A673 (cell line): ENCODE data around the gene SLC17A2. TPM values are rescaled to one million over a fixed set of nuclear protein-coding genes. Genes with fewer than 3 reads are reported as not detected.

Source experiments
- BruUV-seq: library from RNA; stranded (reverse); fragments of 400-500 nt; replicated peaks from 2 replicates; lab custom pipeline; 2021; lab: Mats Ljungman, UMichigan
- CTCF ChIA-PET: fragments of 300-600 bp; sonication (Branson Sonifier 250); formaldehyde crosslinking; loops from one replicate; lab custom pipeline; 2022; ENCODE audit warnings: antibody characterized with exemption; lab: Charles Lee
- POLR2A ChIA-PET: fragments of 300-600 bp; sonication (Branson Sonifier 250); formaldehyde crosslinking; loops from one replicate; lab custom pipeline; 2022; ENCODE audit warnings: antibody characterized with exemption; ENCODE audit not compliant: low non-redundant PET; lab: Charles Lee
- DNase-seq: peaks from one replicate; pipeline ENCODE4 v3.0.0-alpha.2; 2015; ENCODE audit warnings: low spot score
- H3K27ac ChIP-seq: fragments of 200-600 bp; sonication (generic); 2 replicates; pipeline ENCODE4 v1.5.1; 2016; ENCODE audit warnings: mixed run types, low read depth, mild to moderate bottlenecking, mixed read lengths, antibody characterized with exemption, low read length; ENCODE audit not compliant: poor library complexity, severe bottlenecking
- H3K27me3 ChIP-seq: fragments of 200-600 bp; sonication (generic); replicated peaks from 2 replicates; pipeline ENCODE4 v1.6.1; 2017; ENCODE audit warnings: mixed run types, low read depth, mild to moderate bottlenecking, mixed read lengths, antibody characterized with exemption, low read length; ENCODE audit not compliant: insufficient read depth, poor library complexity
- H3K36me3 ChIP-seq: fragments of 200-600 bp; sonication (generic); 2 replicates; pipeline ENCODE4 v1.6.1; 2016; ENCODE audit warnings: mixed run types, mild to moderate bottlenecking, mixed read lengths, antibody characterized with exemption, low read length; ENCODE audit not compliant: insufficient read depth, poor library complexity, severe bottlenecking
- H3K4me1 ChIP-seq: fragments of 200-600 bp; sonication (generic); 2 replicates; pipeline ENCODE4 v1.6.1; 2017; ENCODE audit warnings: mixed run types, mild to moderate bottlenecking, mixed read lengths, antibody characterized with exemption, low read length; ENCODE audit not compliant: insufficient read depth, poor library complexity, severe bottlenecking
- H3K4me3 ChIP-seq: fragments of 200-600 bp; sonication (generic); 2 replicates; pipeline ENCODE4 v1.5.1; 2016; ENCODE audit warnings: low read depth, mixed run types, mild to moderate bottlenecking, mixed read lengths, low read length; ENCODE audit not compliant: poor library complexity, severe bottlenecking
- H3K9me3 ChIP-seq: fragments of 200-600 bp; sonication (generic); 2 replicates; pipeline ENCODE4 v1.6.1; 2016; ENCODE audit warnings: mixed run types, low read depth, mild to moderate bottlenecking, mixed read lengths, antibody characterized with exemption, low read length; ENCODE audit not compliant: poor library complexity, severe bottlenecking
- EZH2 ChIP-seq: fragments of 200-600 bp; sonication (generic); IDR thresholded peaks from 2 replicates; pipeline ENCODE4 v1.6.1; 2017; ENCODE audit warnings: borderline replicate concordance, low read depth, mild to moderate bottlenecking, mixed read lengths, antibody characterized with exemption, low read length; ENCODE audit not compliant: poor library complexity, severe bottlenecking
- intact Hi-C: fragments of 100-400 bp; cut with micrococcal nuclease; formaldehyde crosslinking; loops from one replicate; pipeline ENCODE4 v1.10.0; 2022; ENCODE audit not compliant: unreplicated experiment
- total RNA-seq: library from RNA; stranded (reverse); gene quantifications from 2 replicates; pipeline ENCODE4 v1.2.3, GENCODE V29; 2021
- TF ChIP-seq, protein P1 (sequence below): fragments of 300-800, 200-600 bp; sonication (generic); conservative IDR thresholded peaks from 2 replicates; pipeline ENCODE4 v1.5.1; 2017; ENCODE audit warnings: low read depth, mild to moderate bottlenecking, antibody characterized with exemption, low read length, moderate library complexity, mixed read lengths

Gene SLC17A2
- total RNA-seq, 1 experiment from 2014 or later: not detected

GRCh38 chr6:25883991-25884390, 46.5 kb downstream of the SLC17A2 start:
- BruUV-seq: no TSS peak
- POLR2A ChIA-PET: no interaction called here

GRCh38 chr6:25883536-25883935, 47.0 kb downstream of the SLC17A2 start:
- H3K4me3 ChIP-seq: no peak overlapping the region
- H3K4me1 ChIP-seq: peaks cover 3% of the 10 kb centered on the region
- ChIA-PET CTCF (no interaction called here), POLR2A (no interaction called here)
- H3K36me3 ChIP-seq: no peaks in the 10 kb centered on the region
- peak; percentile 18 for DNase-seq
- intact Hi-C loops: no loop called here
- no peak overlapping the region for H3K27ac ChIP-seq
- TF ChIP-seq, protein P1, sequence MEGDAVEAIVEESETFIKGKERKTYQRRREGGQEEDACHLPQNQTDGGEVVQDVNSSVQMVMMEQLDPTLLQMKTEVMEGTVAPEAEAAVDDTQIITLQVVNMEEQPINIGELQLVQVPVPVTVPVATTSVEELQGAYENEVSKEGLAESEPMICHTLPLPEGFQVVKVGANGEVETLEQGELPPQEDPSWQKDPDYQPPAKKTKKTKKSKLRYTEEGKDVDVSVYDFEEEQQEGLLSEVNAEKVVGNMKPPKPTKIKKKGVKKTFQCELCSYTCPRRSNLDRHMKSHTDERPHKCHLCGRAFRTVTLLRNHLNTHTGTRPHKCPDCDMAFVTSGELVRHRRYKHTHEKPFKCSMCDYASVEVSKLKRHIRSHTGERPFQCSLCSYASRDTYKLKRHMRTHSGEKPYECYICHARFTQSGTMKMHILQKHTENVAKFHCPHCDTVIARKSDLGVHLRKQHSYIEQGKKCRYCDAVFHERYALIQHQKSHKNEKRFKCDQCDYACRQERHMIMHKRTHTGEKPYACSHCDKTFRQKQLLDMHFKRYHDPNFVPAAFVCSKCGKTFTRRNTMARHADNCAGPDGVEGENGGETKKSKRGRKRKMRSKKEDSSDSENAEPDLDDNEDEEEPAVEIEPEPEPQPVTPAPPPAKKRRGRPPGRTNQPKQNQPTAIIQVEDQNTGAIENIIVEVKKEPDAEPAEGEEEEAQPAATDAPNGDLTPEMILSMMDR: no peak
- no peak for TF ChIP-seq EZH2
- no peaks in the 10 kb centered on the region for H3K9me3 ChIP-seq
- BruUV-seq: no TSS peak
- no peaks in the 10 kb centered on the region for H3K27me3 ChIP-seq

More at GRCh38 chr6:25883991-25884390, 46.5 kb downstream of the SLC17A2 start:
- Histone ChIP-seq H3K27ac (no peak overlapping the region), H3K27me3 (no peaks in the 10 kb centered on the region), H3K36me3 (no peaks in the 10 kb centered on the region), H3K9me3 (no peaks in the 10 kb centered on the region), H3K4me3 (no peak overlapping the region), H3K4me1 (peaks cover 3% of the 10 kb centered on the region)
- no peak for DNase-seq
- CTCF ChIA-PET: no interaction called here
- TF ChIP-seq EZH2: no peak
- TF ChIP-seq, protein P1: no peak
- intact Hi-C loops: no loop called here

GRCh38 chr6:25882051-25882496, 48.4 kb downstream of the SLC17A2 start:
- TF ChIP-seq EZH2: no peak
- TF ChIP-seq, protein P1: no peak
- Histone ChIP-seq H3K36me3 (no peaks in the 10 kb centered on the region), H3K4me3 (no peak overlapping the region), H3K27ac (no peak overlapping the region), H3K4me1 (peaks cover 3% of the 10 kb centered on the region), H3K9me3 (no peaks in the 10 kb centered on the region), H3K27me3 (no peaks in the 10 kb centered on the region)
- BruUV-seq: no TSS peak
- ChIA-PET CTCF (no interaction called here), POLR2A (no interaction called here)
- DNase-seq: peak; percentile 3
- intact Hi-C loops: no loop called here
